ENCODE data around the gene TSC22D2.
A peak's percentile ranks its signal among the peaks of the same experiment; 100 is the strongest.

Gene TSC22D2

DNA sequence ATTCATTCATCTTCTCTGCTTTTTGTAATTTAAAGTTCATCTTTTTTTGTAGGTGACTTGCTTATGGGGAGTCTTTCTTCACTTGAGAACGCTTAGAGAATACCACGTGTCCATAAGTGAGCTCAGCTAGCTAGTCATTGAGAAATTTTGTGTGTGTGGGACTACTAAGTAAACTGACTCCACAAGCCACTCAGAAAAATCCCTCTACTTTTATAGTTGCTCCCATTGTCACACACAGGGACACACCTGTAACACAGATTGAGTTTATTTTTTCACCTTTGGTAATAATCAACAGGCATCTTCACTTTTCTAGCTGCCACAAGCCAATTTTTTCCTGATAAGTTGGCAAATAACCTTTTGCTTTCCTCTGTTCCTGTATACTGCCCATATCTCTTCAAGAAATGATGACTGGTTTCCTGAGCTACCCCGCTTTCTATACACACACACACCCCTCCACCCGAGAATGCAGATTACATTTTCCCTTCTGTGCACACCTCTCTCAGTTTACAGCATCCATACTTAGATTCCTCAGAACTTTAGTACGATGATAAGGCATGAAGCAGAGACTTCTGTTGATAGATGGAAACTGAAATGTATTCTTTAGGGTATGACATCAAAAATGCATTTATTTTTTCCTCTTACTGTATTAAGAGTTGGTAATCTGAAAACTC is 4.6 kb downstream of the TSC22D2 start:
- peak; percentile 7 to 51 (median 34) for DNase-seq

DNA sequence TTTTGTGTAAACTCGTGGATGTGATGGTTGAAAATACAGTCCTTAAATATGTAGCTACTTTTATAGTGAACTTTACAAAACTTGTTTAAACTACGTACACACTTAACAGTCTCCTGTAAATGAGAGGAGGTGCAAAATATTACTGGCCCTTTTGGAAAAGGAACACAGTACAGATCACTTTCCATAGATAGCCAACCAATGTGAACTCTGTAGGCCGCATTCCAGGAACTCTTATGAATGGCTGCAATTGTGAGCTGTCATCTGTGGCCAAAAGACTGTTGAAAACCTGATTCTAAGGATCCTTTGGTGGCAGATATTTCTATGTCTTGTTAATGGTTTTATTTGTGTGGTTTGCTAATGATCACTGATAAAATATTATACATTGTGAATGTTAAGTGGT is 6.2 kb downstream of the TSC22D2 start:
- no peak for DNase-seq

DNA sequence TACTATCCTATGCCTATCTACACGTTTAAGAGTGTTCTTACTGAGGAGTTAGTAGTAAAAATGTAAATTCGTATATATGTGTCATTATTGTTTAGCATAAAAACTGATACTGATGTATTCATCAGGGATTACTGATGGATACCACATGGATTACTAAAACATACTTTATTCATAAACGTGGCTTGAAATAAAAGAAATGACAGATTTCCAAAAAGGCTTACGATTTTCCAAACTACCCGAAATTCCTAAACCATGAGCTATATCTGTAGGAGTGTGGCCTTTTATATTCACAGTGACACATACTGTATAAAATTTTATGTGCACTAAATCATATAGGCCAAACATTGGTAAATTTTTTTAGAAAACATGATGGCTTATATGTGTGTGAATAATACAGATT is 6.9 kb downstream of the TSC22D2 start:
- no peak for DNase-seq

DNA sequence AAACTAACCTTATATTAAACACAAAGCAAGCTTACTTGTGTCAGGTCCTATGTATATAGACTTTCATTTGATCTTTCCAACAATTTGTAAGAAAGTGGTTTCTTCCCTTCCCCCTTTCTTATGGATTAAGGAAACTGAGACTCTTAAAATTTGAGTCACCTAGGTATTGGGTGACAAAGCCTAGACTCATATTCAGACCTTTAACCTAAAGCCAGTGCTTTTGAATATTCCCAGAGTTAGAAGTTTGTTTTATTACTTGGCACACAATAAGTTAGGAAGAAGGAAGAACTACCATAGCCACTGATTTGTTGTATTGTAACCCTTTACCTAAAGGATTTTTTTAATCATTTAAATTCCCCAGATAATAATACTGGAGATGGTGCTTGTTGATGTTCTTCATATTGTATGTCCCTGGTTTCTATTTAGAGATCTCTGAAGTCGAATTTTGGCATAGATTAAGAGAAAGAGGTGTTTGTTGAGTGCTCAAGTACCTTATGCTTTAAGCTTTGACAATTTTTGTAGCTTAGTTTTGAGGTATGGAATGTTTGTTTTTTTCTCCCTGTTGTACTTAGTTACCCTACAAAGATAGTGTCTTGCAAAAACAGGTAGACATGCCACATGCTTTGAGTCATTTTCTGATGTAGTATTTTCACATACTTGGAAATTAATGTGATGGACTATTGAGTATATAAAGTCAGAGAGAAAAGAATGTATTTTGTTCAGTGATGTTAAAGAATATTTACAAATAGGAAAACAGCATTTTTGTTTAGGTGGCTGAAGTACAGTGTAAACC is 11.2 kb downstream of the TSC22D2 start:
- no peak for DNase-seq

DNA sequence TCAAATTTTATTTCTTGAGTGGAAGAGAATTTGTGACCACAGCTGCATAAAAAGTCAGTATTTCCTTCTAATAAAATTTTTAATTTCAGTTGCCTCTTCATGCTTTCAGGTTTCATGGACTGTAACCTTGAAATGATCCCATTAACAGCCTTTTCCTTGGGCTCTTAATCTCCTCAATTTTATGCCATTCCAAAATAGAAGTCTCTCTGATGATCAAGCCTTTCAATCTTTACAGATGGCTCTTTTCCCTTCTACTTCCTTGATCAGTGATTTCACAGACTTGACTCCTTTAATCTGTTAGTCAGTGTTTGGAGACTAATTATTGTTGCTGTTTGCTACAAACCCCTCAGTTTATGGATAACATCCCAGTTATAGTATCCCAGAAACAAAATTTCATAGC is 11.9 kb downstream of the TSC22D2 start:
- DNase-seq, result no peak

DNA sequence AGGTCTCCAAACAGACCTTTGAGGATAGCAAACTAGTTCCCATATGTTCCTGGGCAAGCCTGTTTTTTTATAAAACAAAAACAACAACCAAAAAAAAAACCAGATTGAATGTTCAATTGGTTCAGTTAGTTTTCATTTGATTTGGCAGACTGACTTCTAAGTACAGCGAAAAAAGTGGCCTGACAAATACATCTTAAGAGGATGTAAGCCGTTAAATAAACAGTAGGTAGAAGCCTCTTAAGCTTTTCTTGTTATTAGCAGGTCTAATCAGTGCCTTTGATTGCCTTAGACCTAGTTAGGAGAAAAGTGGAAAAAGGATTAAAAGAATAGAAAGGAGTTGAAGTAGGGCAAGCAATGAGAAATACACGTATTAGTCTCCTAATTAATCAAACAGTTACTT is 13.2 kb downstream of the TSC22D2 start:
- DNase-seq, result no peak

DNA sequence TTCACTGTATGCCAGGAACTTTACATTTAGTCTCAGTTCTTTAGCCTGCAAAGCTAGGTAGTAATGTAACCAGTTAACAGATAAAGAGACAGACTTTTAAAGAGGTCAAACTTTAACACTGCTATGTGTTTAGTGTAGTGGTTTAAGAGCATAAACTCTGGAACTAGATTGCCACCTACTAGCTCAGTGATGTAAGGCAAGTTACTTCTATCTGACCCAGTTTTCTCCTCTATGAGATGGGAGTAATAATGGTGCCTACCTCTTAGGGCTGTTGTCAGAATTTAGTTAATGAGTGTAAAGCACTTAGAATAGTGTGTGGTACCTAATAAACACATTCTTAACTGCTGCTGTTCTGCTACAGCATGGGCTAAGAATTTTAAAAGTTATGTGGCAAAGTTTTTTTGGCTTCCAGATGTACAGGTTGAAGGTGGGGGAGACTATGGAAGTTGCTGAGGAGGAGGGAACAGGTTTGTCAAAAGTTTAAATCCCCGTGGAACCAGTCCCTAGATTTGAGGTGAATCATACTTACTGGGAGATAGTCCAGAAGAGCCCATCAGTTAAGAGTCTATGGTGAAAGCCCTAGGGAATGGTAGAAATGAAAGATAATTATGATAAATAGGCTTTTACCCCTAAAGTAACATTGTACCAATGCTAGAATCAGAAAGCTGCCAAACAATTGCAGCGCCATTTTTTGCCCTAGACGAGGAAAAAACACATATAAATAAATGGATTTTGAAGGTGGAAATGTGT is 13.9 kb downstream of the TSC22D2 start:
- DNase-seq, result no peak

DNA sequence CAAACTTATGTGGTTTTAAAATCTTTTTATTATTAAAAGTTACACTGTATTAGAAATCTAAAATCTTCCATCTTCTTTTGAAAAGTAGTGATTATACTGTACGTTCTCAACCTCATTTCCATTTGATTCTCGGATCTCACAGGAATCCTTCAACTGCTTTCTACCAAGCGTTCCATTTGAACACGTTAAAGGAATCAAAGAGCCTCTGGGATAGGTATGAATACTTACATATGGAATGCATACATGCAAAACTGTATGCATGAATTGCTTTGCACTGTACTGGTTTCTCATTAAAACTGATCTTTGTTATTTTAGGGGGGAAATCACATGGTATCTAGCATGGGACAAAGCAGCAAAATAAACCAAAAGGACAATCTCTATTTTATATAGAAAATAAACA is 14.8 kb downstream of the TSC22D2 start:
- DNase-seq, result no peak

DNA sequence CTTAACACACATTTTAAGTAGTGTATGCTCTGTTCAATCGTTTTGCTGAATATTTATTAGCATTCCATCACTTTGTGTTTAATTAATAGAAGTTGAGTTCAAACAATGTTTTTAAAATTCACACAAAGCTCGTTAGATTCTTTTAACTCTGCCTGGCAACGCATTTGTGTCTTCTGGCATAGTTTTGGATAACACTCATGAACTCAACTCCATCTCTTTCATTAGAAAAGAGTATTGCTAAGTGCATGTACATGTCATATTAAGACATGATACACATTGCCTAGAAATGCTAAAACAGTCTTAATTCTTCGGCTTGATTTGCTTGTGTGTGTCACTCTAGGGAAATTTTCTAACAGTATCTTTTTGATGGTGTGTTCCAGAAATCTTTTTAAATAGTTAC is 15.7 kb downstream of the TSC22D2 start:
- no peak for DNase-seq

DNA sequence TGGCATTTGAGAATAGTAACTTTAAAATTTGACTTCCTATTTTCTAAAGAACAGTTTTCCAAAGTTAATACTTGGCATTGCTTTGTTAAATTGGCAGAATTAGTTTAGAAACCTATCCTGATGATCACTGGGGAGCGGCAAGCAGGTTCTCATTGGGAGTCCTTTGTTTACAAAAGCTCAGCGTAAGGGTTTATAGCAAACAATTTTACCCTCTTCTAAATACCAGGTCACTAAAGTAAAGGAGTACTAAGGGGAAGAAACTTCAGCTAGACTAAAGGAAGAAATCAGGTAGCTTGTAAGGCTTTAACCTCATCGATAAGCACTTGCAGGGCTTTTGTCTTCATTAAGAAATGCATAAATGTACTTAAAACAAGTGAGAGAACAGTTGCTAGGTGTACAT is 18.2 kb downstream of the TSC22D2 start:
- DNase-seq, result no peak

DNA sequence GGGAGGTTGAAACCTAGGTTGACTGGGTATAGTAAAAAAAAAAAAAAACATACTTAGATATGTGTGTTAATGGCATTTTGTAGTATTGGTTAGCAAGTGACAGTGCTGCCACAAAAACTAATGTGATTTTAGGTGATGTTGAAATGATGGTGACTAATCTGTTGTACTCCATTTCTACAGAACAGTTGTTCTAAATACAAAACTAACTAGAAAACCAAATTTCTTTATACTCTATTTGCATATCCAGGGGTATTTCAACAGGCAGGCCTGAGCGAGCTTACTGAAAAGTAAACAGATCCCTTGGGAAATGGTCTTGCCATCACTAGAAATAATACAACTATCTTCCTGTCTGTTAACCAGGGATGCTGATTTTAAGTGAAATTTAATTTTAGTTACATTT is 20.5 kb downstream of the TSC22D2 start:
- no peak for DNase-seq

DNA sequence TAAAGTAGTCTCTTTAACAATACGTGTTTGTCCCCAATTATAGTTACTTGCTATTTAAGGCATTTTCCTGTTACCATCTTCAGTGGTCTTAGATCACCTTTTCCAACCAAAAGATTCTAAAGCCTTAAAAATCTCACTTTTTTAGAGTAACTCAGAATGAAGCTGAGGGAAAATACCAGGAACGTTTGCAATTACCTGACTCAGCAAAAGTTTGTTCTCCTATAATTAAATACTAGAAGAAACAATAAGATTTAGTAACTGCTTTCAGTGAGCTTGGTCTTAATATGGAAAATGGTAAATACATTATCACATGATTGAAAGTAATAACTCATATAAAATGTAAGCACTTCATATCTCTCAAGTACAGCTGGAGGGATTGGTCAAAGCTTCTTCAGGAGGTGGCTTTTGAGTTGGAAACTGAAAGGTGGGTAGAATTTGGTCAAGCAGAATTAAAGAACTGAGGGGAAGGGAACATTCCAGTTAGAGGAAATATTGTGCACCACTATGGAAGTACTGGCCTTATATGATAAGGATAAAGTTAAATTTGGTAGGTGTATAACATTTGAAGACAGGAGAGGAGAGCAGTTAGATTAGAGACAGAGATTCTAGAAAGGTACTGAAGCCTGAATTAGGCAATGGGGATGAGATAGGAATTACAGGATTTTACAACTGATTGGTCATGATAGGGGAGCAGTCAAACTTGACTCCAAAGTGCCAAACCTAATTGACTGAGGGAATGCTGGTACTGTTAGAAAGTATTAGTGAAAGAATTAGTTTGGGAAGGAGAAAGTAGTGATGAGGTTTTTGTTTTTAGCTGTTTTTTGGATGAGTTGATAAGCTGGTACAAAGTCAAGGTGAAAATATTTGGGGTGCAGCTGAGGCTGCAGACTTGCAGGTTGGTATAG is 21.9 kb downstream of the TSC22D2 start:
- no peak for DNase-seq

DNA sequence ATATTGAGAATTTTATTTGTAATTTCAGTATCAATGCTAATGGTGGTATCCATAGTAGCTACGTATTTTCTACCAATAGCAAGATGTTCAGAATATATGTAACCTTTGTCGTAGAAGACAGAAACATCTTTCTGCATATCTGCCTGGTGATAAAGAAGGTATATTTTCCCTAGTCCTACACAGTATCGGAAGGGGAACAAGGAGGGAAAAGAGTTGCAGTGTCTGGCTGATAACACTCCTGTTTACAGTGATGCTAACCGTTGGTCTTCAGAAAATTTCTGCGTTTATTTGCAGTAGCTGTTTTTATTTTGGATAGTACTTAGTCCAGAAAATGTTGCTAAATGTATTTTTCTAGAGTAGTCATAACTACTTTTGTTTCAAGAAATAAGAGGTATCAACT is 25.2 kb downstream of the TSC22D2 start:
- no peak for DNase-seq

DNA sequence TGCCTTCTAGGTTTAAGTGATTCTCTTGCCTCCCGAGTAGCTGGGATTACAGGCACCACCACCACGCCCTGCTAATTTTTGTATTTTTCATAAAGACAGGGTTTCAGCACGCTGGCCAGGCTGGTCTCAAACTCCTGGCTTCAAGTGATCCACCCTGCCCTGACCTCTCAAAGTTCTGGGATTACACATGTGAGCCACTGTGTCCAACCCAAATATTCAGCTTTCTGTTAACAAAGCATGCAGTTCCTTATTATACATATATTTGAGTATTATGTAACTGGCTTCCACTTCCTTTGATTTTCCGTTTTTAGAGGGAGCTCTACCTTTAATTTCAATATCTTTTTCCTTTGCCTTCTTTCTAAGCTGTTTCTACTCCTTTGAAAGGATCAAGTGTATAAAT is 26.1 kb downstream of the TSC22D2 start:
- DNase-seq, result no peak

DNA sequence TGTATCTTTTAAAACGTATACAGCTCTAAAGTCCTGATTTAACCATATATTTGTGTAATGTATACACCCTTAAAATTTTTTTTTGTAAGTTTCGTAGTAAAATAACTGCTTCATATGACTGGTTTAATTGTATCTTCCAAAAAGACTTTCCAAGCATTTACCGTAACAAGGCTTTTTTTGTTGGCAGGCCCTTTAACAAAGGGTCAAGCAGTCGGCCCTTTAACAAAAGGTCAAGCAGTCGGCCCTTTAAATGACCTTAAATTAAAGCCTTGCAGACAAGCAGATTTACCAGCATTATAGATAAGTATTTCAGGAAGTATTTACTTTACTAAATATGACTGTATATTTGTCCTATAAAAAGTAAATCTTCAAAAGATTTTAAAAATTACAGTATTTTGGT is 28.1 kb downstream of the TSC22D2 start:
- DNase-seq, result no peak

DNA sequence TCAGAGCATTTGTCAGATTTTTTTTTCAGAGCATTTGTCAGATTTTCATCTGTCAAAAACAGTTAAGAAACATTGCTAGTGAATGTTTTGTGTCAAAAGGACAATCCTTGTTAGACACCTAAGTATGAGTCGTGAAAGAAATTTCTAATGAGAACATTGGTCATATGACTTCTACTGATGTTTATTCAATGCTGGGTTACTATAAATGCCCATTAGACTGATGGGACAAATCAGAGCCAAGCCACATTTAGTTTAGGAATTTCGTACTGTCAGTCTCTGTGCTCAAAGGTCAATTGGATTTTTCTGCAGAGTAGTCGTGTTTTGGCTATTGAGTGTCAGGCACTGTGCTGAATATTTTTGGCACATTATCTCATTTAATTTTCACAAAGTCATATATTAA is 31.6 kb downstream of the TSC22D2 start:
- no peak for DNase-seq

DNA sequence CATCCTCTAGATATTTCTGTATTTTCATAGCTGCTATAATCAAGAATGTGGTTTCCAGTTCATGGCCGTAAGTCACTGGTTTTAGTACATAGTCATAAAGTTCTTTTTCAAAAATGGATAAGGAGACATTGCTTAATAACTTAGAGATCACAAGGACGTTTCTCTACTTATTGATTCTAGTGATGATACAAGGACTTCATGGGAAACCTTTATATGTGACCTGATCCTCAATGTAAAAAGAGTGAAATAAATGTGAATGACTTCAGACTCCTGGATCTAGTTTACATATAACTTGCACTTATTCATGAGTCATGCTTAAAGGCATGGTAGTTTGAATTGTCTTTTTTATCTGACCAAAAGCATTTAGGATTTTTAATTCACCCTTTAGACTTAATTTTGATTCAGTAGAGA is 35.2 kb downstream of the TSC22D2 start:
- DNase-seq, result no peak

DNA sequence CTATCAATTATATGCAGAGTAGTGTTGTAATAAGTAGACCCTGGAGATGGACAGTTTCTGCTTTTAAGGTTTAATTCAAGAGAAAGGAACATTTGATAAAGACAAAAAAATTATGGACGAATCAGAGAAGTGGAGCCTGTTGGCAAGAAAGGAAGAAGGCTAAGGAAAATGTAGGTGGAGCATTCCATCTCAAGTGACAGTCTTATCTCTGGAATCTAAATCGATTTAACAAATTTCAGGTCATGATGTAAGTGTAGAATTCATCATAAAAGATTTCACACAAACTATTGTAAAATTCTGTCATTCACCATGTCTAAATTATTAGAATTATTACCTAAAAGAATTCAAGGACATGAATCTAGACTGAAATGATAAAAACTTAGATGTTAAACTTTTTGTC is 36.3 kb downstream of the TSC22D2 start:
- DNase-seq, result no peak

DNA sequence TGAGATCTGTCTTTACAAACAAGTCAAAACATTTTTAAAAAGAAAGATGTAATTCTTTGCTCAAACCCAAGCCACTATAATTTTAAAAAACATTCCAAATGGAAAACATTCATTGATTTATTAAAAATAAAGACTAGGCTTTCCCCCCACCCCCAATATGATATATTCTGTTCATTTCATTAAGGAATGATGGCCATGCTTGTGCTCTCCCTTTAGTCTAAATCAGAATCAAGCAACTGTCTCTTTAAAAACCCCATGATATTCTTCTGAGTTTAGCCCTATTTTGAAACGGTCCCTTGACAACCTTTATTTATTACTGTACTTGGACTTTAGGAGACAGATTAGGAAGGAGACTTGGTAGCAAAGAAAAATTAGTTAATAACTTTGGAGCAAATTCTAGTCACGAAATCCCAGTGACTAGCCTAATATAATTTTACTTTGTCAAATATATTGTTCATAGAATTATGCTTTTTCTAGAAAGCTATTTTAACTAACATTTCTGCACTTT is 38.4 kb downstream of the TSC22D2 start:
- no peak for DNase-seq

DNA sequence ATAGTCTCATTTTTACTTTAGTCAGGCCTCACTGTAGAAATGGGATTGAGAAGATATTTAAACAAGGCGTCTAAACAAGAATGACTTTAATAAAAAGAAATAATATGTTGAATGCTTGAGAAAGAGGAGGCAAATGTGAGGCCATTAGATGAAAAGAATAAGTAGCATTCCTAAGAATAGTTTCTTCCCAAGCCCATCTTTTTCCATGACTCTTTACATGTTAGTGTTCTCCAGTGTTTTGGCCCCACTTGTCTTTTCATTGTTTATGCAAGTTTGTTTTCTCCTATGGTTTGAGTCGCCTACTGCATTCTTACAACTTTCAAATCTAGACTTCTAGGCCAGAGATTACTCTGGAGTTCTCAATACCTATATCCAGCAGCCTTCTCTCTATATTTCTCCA is 39.0 kb downstream of the TSC22D2 start:
- no peak for DNase-seq

DNA sequence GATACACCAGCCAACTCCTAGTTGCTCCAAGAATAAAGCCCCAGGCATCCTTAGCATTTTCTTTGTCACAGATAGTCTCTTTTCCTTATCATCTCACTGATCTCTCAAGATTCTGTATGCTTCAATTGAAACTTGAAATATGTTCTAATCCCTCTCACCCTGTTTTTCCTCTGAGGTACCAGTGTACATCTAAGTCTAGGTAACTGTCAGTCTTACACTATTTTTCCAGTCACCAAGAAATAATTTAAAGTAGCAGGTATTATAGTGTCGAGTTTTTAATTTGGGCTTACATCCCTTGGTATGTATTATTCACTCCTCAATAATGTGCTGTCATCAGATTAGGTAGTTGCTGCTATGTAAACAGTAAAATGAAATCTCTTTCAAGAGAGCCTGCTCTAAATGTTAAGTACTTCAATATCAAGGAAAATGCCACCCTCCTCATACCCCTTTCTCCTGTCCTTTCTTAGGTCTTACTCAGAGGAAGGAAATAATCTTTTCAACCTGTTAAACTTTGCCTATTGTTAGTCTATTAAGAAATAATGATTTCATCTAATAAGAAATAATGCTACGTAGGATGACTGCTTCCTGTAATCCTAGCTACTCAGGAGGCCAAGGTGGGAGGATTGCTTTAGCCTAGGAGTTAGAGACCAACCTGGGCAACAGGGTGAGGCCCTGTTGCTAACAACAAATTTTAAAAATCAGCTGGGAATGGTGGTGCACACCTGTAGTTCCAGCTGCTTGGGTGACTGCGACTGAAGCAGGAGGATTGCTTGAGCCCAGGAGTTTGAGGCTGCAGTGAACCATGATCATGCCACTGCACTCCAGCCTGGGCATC is 39.8 kb downstream of the TSC22D2 start:
- no peak for DNase-seq
